ENCODE results near the gene CCSER2.

Gene CCSER2

GRCh38 chr10:84543948-84544347 is 215.6 kb downstream of the CCSER2 start:
- H3K36me3 ChIP-seq (ENCODE audit: insufficient read depth, low read length), result no peaks in the 10 kb centered on the region
- H3K4me3 ChIP-seq (ENCODE audit: low read length, poor library complexity, severe bottlenecking), result no peak overlapping the region
- H4K20me1 ChIP-seq (ENCODE audit: insufficient read depth, low read length, poor library complexity, severe bottlenecking), result no peaks in the 10 kb centered on the region
- TF ChIP-seq EZH2phosphoT487 (IDR thresholded peaks at IDR 0.05; ENCODE audit: borderline replicate concordance), result no peak
- no peak for TF ChIP-seq CTCF (conservative IDR thresholded peaks at IDR 0.05; ENCODE audit: low read length)
- no peak overlapping the region for H2AFZ ChIP-seq (ENCODE audit: low read length)
- H3K4me1 ChIP-seq (ENCODE audit: insufficient read depth, low read length, poor library complexity, severe bottlenecking), result no peaks in the 10 kb centered on the region
- no peaks in the 10 kb centered on the region for H3K9me2 ChIP-seq (replicated peaks; ENCODE audit: low read depth, low read length)
- no peaks in the 10 kb centered on the region for H3K9me3 ChIP-seq (ENCODE audit: insufficient read depth, low read depth, low read length)
- no peak overlapping the region for H3K9ac ChIP-seq (ENCODE audit: low read depth, low read length, poor library complexity, severe bottlenecking)
- H3K27me3 ChIP-seq (ENCODE audit: insufficient read depth, low read length, poor library complexity, severe bottlenecking), result no peaks in the 10 kb centered on the region
- no peaks in the 10 kb centered on the region for H3F3A ChIP-seq (ENCODE audit: low read depth)
- H3K79me2 ChIP-seq (ENCODE audit: insufficient read depth, low read length), result no peaks in the 10 kb centered on the region
- no peak overlapping the region for H3K4me2 ChIP-seq (ENCODE audit: low read depth, low read length, poor library complexity, severe bottlenecking)

GRCh38 chr10:84545651-84546050 is 217.3 kb downstream of the CCSER2 start:
- no peaks in the 10 kb centered on the region for H3K9me3 ChIP-seq (ENCODE audit: insufficient read depth, low read depth, low read length)
- H3F3A ChIP-seq (ENCODE audit: low read depth), result no peaks in the 10 kb centered on the region
- H3K4me2 ChIP-seq (ENCODE audit: low read depth, low read length, poor library complexity, severe bottlenecking), result no peak overlapping the region
- H4K20me1 ChIP-seq (ENCODE audit: insufficient read depth, low read length, poor library complexity, severe bottlenecking), result no peaks in the 10 kb centered on the region
- no peaks in the 10 kb centered on the region for H3K4me1 ChIP-seq (ENCODE audit: insufficient read depth, low read length, poor library complexity, severe bottlenecking)
- no peak overlapping the region for H2AFZ ChIP-seq (ENCODE audit: low read length)
- no peaks in the 10 kb centered on the region for H3K36me3 ChIP-seq (ENCODE audit: insufficient read depth, low read length)
- H3K9me2 ChIP-seq (replicated peaks; ENCODE audit: low read depth, low read length), result no peaks in the 10 kb centered on the region
- H3K4me3 ChIP-seq (ENCODE audit: low read length, poor library complexity, severe bottlenecking), result no peak overlapping the region
- TF ChIP-seq EZH2phosphoT487 (IDR thresholded peaks at IDR 0.05; ENCODE audit: borderline replicate concordance), result no peak
- no peak for TF ChIP-seq CTCF (conservative IDR thresholded peaks at IDR 0.05; ENCODE audit: low read length)
- H3K27me3 ChIP-seq (ENCODE audit: insufficient read depth, low read length, poor library complexity, severe bottlenecking), result no peaks in the 10 kb centered on the region
- no peak overlapping the region for H3K9ac ChIP-seq (ENCODE audit: low read depth, low read length, poor library complexity, severe bottlenecking)
- no peaks in the 10 kb centered on the region for H3K79me2 ChIP-seq (ENCODE audit: insufficient read depth, low read length)

- TF ChIP-seq CTCF (conservative IDR thresholded peaks at IDR 0.05; ENCODE audit: low read length) (no peak), EZH2phosphoT487 (IDR thresholded peaks at IDR 0.05; ENCODE audit: borderline replicate concordance) (no peak)
- Histone ChIP-seq H3K9me2 (replicated peaks; ENCODE audit: low read depth, low read length) (no peaks in the 10 kb centered on the region), H3K4me2 (ENCODE audit: low read depth, low read length, poor library complexity, severe bottlenecking) (no peak overlapping the region), H3K4me3 (ENCODE audit: low read length, poor library complexity, severe bottlenecking) (no peak overlapping the region), H3F3A (ENCODE audit: low read depth) (no peaks in the 10 kb centered on the region), H3K36me3 (ENCODE audit: insufficient read depth, low read length) (no peaks in the 10 kb centered on the region), H3K4me1 (ENCODE audit: insufficient read depth, low read length, poor library complexity, severe bottlenecking) (no peaks in the 10 kb centered on the region), H4K20me1 (ENCODE audit: insufficient read depth, low read length, poor library complexity, severe bottlenecking) (no peaks in the 10 kb centered on the region), H3K79me2 (ENCODE audit: insufficient read depth, low read length) (no peaks in the 10 kb centered on the region), H2AFZ (ENCODE audit: low read length) (no peak overlapping the region), H3K27me3 (ENCODE audit: insufficient read depth, low read length, poor library complexity, severe bottlenecking) (no peaks in the 10 kb centered on the region), H3K9me3 (ENCODE audit: insufficient read depth, low read depth, low read length) (no peaks in the 10 kb centered on the region), H3K9ac (ENCODE audit: low read depth, low read length, poor library complexity, severe bottlenecking) (no peak overlapping the region)
Observed at GRCh38 chr10:84546609-84547008, 218.2 kb downstream of the CCSER2 start.

Measured in Loucy (cell line).